GM12891 (cell line): ENCODE measurements around the gene PPM1M.

ENCODE experiments used
- PAX5 ChIP-seq: IDR thresholded peaks from 2 replicates; pipeline ENCODE4 v1.6.1; 2011; ENCODE audit warnings: low read length, moderate library complexity, mild to moderate bottlenecking; ENCODE audit not compliant: insufficient read depth, severe bottlenecking
- POLR2A ChIP-seq: IDR thresholded peaks from 2 replicates; pipeline ENCODE4 v1.6.1; 2011; ENCODE audit warnings: low read depth, low read length, control low read depth
- POLR2AphosphoS5 ChIP-seq: IDR thresholded peaks from 2 replicates; pipeline ENCODE4 v1.6.1; 2011; ENCODE audit warnings: low read depth, low read length, control low read depth
- POU2F2 ChIP-seq: IDR thresholded peaks from 2 replicates; pipeline ENCODE4 v1.6.1; 2011; ENCODE audit warnings: low read depth, mild to moderate bottlenecking, control low read depth, low read length, moderate library complexity
- TAF1 ChIP-seq: IDR thresholded peaks from 2 replicates; pipeline ENCODE4 v1.6.1; 2011; ENCODE audit warnings: low read depth, low read length, control low read depth

GRCh38 chr3:52246264-52246620, 683 bp downstream of the PPM1M start:
- TF ChIP-seq POLR2A (no peak), POLR2AphosphoS5 (no peak), POU2F2 (no peak), TAF1 (no peak), PAX5 (no peak)
